Neutrophil (primary cell): ENCODE data around the gene HEY2.

ENCODE experiments used
- H3K27ac ChIP-seq: fragments of 200-600 bp; sonication (generic); 2 replicates; pipeline ENCODE4 v1.5.1; 2016; ENCODE audit warnings: mild to moderate bottlenecking, moderate library complexity
- H3K27me3 ChIP-seq: fragments of 200-600 bp; sonication (generic); 2 replicates; pipeline ENCODE4 v1.6.0; 2016; ENCODE audit warnings: mild to moderate bottlenecking
- H3K36me3 ChIP-seq: fragments of 200-600 bp; sonication (generic); 2 replicates; pipeline ENCODE4 v1.5.1; 2017
- H3K4me1 ChIP-seq, 2 experiments: fragments of 200-600 bp in 1 of 2; sonication (generic) in 1 of 2; 1 replicate in 1 of 2; 2 replicates in 1 of 2; pipeline versions ENCODE4 v1.5.1 to v1.6.1; 2013 to 2016; ENCODE audit warnings: low read depth in 1 of 2, low read length in 1 of 2, mild to moderate bottlenecking in 1 of 2, moderate library complexity in 1 of 2; ENCODE audit not compliant: control insufficient read depth in 1 of 2, insufficient read depth in 1 of 2
- H3K4me3 ChIP-seq, 2 experiments: fragments of 200-600 bp in 1 of 2; sonication (generic) in 1 of 2; 1 replicate in 1 of 2; 2 replicates in 1 of 2; pipeline ENCODE4 v1.5.1; 2013 to 2016; ENCODE audit warnings: low read depth in 1 of 2, low read length in 1 of 2, mild to moderate bottlenecking in 1 of 2, moderate library complexity in 1 of 2
- H3K9me3 ChIP-seq: fragments of 200-600 bp; sonication (generic); 2 replicates; pipeline ENCODE4 v1.5.1; 2016
- TF ChIP-seq, protein P1 (sequence below): fragments of 200-600 bp; sonication (generic); IDR thresholded peaks from 2 replicates; pipeline ENCODE4 v1.5.1; 2016; ENCODE audit warnings: antibody characterized with exemption

Gene HEY2

DNA sequence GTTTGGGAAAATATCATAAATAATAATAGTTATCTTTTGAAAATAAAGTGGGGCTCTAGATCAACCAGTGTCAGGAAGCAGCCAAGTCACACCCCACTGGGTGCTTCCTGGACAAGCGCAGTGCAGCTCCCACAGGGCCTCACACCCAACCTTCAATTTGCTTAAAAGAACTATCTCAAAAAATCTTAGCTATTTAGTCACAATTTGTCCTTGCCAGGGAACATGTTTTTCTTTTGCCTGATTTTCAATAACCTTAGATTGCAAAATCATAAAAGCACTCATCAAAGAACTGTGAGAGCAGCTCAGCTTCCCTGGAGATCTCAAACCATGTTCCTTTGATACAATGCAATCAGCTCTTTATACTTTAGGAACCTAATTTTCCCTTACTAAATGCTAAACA, 39.7 kb downstream of the HEY2 start:
- TF ChIP-seq, protein P1, sequence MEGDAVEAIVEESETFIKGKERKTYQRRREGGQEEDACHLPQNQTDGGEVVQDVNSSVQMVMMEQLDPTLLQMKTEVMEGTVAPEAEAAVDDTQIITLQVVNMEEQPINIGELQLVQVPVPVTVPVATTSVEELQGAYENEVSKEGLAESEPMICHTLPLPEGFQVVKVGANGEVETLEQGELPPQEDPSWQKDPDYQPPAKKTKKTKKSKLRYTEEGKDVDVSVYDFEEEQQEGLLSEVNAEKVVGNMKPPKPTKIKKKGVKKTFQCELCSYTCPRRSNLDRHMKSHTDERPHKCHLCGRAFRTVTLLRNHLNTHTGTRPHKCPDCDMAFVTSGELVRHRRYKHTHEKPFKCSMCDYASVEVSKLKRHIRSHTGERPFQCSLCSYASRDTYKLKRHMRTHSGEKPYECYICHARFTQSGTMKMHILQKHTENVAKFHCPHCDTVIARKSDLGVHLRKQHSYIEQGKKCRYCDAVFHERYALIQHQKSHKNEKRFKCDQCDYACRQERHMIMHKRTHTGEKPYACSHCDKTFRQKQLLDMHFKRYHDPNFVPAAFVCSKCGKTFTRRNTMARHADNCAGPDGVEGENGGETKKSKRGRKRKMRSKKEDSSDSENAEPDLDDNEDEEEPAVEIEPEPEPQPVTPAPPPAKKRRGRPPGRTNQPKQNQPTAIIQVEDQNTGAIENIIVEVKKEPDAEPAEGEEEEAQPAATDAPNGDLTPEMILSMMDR = no peak

DNA sequence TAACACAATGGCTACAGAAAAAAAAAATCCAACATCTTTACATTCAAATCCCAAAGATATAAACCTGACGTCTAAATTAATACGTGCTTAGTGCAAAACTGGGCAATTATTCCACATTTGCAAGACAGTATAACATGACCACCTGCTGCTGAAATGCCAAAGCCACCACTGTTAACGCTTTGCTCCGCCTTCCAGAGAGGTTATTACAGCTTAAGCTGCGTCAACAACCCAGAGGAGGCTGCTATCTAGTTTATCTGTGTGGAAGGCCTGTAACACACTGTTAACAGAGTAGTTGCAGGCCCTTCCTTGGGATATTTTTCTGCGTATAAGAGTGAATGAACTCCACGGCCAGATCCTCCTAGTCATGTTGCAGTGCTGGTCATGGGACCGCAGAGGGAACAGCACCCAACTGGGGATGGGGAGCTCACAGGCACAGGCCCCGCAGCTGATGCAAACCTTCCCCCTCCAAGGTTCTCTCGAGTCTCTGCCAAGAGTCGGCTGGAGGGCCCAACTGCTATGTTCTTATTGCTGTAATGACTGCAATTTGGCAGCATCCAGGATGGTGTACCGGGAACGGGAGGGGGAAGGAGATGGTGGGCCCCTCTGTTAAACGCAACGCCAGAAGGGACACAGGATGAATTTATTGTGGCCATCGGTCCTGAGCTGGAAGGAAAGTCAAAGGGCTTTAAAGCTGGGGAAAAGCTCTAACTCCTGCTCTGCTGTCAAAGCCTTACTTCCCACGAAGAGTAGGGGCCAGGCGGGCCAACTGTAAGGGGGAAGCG, 40.3 kb downstream of the HEY2 start:
- Histone ChIP-seq H3K9me3 (no peaks in the 10 kb centered on the region), H3K27ac (peak overlapping the region; percentile 87), H3K36me3 (no peaks in the 10 kb centered on the region), H3K4me1 (peaks cover 39 to 43% of the 10 kb centered on the region in 2 experiments), H3K4me3 (peak overlapping the region; percentile 77 to 94), H3K27me3 (no peaks in the 10 kb centered on the region)
- TF ChIP-seq, protein P1 = no peak

More for the DNA sequence above, 39.7 kb downstream of the HEY2 start:
- no peaks in the 10 kb centered on the region for H3K36me3 ChIP-seq
- no peaks in the 10 kb centered on the region for H3K27me3 ChIP-seq
- H3K9me3 ChIP-seq = no peaks in the 10 kb centered on the region
- H3K27ac ChIP-seq = peak overlapping the region; percentile 87
- H3K4me3 ChIP-seq = no peak overlapping the region
- H3K4me1 ChIP-seq = peaks cover 39 to 43% of the 10 kb centered on the region in 2 experiments

DNA sequence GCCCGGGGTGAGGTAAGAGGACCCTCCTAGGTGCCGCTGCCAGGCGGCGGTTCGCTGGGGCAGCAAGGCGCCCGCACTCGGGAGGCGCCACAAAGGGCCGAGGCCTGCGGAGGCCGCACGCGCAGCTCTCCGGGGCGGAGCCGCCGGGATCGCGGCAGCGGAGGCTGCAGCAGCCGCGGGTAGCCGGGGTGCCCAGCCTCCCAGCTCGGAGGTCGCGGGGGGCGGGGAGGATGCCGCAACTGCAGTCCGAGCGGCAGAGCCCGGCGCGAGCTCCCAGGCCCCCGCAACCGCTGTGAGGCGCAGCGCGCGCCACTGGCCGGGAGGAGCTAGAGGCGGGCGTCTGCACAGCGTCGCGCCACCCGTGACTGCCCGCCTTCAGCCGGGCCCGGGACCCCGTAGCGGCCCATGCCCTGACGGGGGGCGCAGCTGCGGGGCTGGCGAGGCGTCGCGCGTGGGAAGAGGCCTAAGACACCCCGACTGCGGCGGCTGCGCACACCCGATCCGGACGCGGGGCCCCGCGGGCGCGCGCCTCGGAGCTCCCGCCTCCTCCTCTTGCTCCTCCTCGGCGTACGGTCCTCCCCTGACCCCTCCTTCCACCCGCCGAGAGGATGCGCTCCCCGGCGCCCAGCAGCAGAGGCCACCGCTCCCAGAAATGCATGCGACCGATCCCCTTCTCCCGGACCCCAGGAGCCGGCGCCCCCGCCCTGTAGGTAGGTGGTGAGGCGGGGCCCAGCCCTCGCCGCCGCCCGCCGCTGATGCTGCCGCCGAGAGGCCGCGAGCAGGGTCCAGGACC, 41.1 kb downstream of the HEY2 start, which contains the start of gene NCOA7:
Gene NCOA7 (plus strand): TSS at position 603 of the 793 bp plus-strand sequence. CDS start 24,395 bp downstream, outside the sequence.
- Histone ChIP-seq H3K36me3 (no peaks in the 10 kb centered on the region), H3K4me1 (peaks cover 39 to 43% of the 10 kb centered on the region in 2 experiments), H3K27me3 (no peaks in the 10 kb centered on the region), H3K9me3 (no peaks in the 10 kb centered on the region), H3K4me3 (peak within 1 kb of the TSS; percentile 77 to 94), H3K27ac (peak within 1 kb of the TSS; percentile 87)
- TF ChIP-seq, protein P1 = peak; percentile 17

DNA sequence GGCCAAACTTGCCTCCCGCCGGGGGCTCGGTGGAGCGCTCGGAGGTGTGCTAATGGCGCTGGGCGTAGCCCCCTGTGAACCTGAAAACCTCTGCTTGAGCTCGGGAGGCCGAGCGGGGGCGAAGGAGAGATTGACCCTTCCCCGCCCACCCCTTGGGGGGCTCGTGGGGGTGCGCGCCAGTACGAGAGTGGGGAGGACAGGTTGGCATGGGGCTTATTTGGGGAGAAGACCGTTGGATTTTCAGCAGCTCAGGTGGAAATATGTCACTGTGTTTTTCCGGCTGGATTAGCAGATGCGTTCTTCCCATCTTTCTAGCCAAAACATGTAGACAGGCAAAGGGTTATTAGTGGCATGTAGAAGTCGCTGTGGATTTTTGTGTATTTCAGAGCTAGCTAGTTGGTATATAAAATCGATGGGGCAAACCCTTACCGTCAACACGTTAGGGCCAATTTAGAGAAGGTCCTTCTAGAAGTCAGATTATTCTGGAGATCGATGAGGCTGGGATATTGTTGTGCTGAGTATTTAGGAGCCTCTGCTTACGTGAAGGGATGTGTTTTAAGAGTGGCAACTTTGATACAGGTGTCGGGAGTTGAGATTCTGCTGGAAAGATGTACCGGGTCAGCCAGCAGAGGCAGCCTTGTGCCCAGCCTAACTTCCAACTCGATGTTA, 41.9 kb downstream of the HEY2 start:
- no peaks in the 10 kb centered on the region for H3K36me3 ChIP-seq
- no peaks in the 10 kb centered on the region for H3K27me3 ChIP-seq
- no peaks in the 10 kb centered on the region for H3K9me3 ChIP-seq
- peak overlapping the region; percentile 87 for H3K27ac ChIP-seq
- TF ChIP-seq, protein P1 = no peak
- H3K4me3 ChIP-seq = peak overlapping the region; percentile 77 to 94
- peaks cover 39 to 43% of the 10 kb centered on the region in 2 experiments for H3K4me1 ChIP-seq

DNA sequence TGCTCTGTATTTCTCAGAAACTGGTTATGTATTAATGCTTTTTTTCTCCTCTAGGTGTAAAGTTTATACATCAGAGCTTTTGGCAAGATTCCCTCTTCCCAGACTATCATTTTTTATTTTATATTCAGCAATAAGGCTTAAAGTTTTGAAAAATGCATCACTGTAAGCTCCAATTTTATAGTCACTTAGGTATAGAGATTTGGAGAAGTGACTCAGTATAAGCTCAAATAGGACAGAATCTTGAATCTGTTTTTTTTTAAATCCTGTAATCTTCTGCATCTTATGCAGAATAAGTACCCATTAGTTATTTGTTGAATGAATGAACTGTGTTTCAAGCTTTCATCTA, 42.4 kb downstream of the HEY2 start:
- Histone ChIP-seq H3K4me3 (peak overlapping the region; percentile 77 to 94), H3K4me1 (peaks cover 39 to 43% of the 10 kb centered on the region in 2 experiments), H3K9me3 (no peaks in the 10 kb centered on the region), H3K27ac (peak overlapping the region; percentile 87), H3K36me3 (no peaks in the 10 kb centered on the region), H3K27me3 (no peaks in the 10 kb centered on the region)
- TF ChIP-seq, protein P1 = no peak
